Measurements from ENCODE around the gene MINDY4B. TPM values are rescaled to one million over a fixed set of nuclear protein-coding genes. Genes with fewer than 3 reads are reported as not detected.

The MINDY4B gene
- total RNA-seq, 3 donors from 2014 or later (not counting 1 experiment from before 2014, with no cell fraction given) = not detected

DNA sequence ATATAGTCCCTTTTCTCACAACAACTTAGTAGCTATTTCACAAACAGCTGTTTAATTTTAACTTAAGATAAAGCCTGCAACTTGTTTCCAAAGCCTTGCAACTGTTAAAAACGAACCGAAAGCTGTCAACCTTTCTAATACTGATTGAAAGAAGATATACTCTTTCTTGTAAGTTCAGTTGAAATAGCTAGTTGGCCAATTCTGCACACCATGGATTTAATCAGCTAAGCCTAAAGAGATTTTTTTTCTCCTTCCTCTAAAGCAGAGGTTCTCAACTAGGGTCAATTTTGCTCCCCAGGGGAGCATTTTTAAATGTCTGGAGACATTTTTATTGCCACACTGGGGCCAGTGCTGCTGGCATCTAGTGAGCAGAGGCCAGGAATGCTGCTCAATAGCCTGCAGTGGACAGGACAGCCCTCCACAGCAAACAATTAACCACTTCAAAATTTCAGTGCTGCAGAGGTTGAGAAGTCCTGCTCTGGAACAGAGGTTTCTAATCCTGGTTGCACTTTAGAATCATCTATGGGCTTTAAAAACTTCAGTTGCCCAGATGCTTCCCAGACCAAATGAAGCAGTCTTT, 26.2 kb downstream of the MINDY4B start:
- H3K27me3 ChIP-seq (ENCODE audit: control insufficient read depth, insufficient read depth, low read length) = no peaks in the 10 kb centered on the region
- no peak overlapping the region for H3K27ac ChIP-seq (ENCODE audit: low read length)
- H3K4me1 ChIP-seq (ENCODE audit: control insufficient read depth, insufficient read depth, low read length) = no peaks in the 10 kb centered on the region
- H3K4me3 ChIP-seq (ENCODE audit: low read length) = no peak overlapping the region
- H3K9me3 Mint-ChIP-seq = no peaks in the 10 kb centered on the region
- H3K4me1 Mint-ChIP-seq = no peaks in the 10 kb centered on the region
- H3K4me3 Mint-ChIP-seq = no peak overlapping the region
- ATAC-seq (no peak), DNase-seq (no peak)
- intact Hi-C loops (cut with micrococcal nuclease) = no loop called here
- H3K36me3 Mint-ChIP-seq = no peaks in the 10 kb centered on the region
- no peaks in the 10 kb centered on the region for H3K36me3 ChIP-seq (ENCODE audit: control insufficient read depth, insufficient read depth, low read length)
- H3K9me3 ChIP-seq (ENCODE audit: control insufficient read depth, insufficient read depth, low read length) = no peaks in the 10 kb centered on the region
- H3K27ac Mint-ChIP-seq = no peak overlapping the region
- 89% methylated on average over 2 of the region's 2 CpGs for WGBS (ENCODE audit: insufficient coverage)
- TF ChIP-seq, protein P1, sequence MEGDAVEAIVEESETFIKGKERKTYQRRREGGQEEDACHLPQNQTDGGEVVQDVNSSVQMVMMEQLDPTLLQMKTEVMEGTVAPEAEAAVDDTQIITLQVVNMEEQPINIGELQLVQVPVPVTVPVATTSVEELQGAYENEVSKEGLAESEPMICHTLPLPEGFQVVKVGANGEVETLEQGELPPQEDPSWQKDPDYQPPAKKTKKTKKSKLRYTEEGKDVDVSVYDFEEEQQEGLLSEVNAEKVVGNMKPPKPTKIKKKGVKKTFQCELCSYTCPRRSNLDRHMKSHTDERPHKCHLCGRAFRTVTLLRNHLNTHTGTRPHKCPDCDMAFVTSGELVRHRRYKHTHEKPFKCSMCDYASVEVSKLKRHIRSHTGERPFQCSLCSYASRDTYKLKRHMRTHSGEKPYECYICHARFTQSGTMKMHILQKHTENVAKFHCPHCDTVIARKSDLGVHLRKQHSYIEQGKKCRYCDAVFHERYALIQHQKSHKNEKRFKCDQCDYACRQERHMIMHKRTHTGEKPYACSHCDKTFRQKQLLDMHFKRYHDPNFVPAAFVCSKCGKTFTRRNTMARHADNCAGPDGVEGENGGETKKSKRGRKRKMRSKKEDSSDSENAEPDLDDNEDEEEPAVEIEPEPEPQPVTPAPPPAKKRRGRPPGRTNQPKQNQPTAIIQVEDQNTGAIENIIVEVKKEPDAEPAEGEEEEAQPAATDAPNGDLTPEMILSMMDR (IDR thresholded peaks at IDR 0.05) = no peak
- H3K27me3 Mint-ChIP-seq (ENCODE audit: low read depth in 2 of 2) = peaks cover 5 to 22% of the 10 kb centered on the region in 2 donors

- no peak overlapping the region for H3K4me3 Mint-ChIP-seq
- no peaks in the 10 kb centered on the region for H3K9me3 Mint-ChIP-seq
- no peak overlapping the region for H3K4me3 ChIP-seq (ENCODE audit: low read length)
- H3K27ac Mint-ChIP-seq = no peak overlapping the region
- ATAC-seq (no peak), DNase-seq (no peak)
- no peak overlapping the region for H3K27ac ChIP-seq (ENCODE audit: low read length)
- no peaks in the 10 kb centered on the region for H3K4me1 ChIP-seq (ENCODE audit: control insufficient read depth, insufficient read depth, low read length)
- TF ChIP-seq, protein P1 (IDR thresholded peaks at IDR 0.05) = no peak
- no peaks in the 10 kb centered on the region for H3K27me3 ChIP-seq (ENCODE audit: control insufficient read depth, insufficient read depth, low read length)
- no peaks in the 10 kb centered on the region for H3K36me3 Mint-ChIP-seq
- H3K27me3 Mint-ChIP-seq (ENCODE audit: low read depth in 2 of 2) = peaks cover 2 to 14% of the 10 kb centered on the region in 2 donors
- H3K36me3 ChIP-seq (ENCODE audit: control insufficient read depth, insufficient read depth, low read length) = no peaks in the 10 kb centered on the region
- 100% methylated on average over 1 of the region's 1 CpG for WGBS (ENCODE audit: insufficient coverage)
- no peaks in the 10 kb centered on the region for H3K4me1 Mint-ChIP-seq
- no peaks in the 10 kb centered on the region for H3K9me3 ChIP-seq (ENCODE audit: control insufficient read depth, insufficient read depth, low read length)
- intact Hi-C loops (cut with micrococcal nuclease) = no loop called here
Observed at GRCh38 chr3:150878290-150878689, 26.9 kb downstream of the MINDY4B start.

GRCh38 chr3:150877303-150877702, 27.9 kb downstream of the MINDY4B start:
- TF ChIP-seq, protein P1 (IDR thresholded peaks at IDR 0.05) = no peak
- Mint-ChIP-seq H3K27ac (no peak overlapping the region), H3K36me3 (no peaks in the 10 kb centered on the region), H3K4me3 (no peak overlapping the region), H3K4me1 (no peaks in the 10 kb centered on the region), H3K9me3 (no peaks in the 10 kb centered on the region), H3K27me3 (ENCODE audit: low read depth in 2 of 2) (peaks cover 2 to 9% of the 10 kb centered on the region in 2 donors)
- H3K36me3 ChIP-seq (ENCODE audit: control insufficient read depth, insufficient read depth, low read length) = no peaks in the 10 kb centered on the region
- no peak overlapping the region for H3K27ac ChIP-seq (ENCODE audit: low read length)
- DNase-seq = no peak
- H3K27me3 ChIP-seq (ENCODE audit: control insufficient read depth, insufficient read depth, low read length) = no peaks in the 10 kb centered on the region
- no peaks in the 10 kb centered on the region for H3K4me1 ChIP-seq (ENCODE audit: control insufficient read depth, insufficient read depth, low read length)
- 89% methylated on average over 3 of the region's 3 CpGs for WGBS (ENCODE audit: insufficient coverage)
- H3K4me3 ChIP-seq (ENCODE audit: low read length) = no peak overlapping the region
- no peaks in the 10 kb centered on the region for H3K9me3 ChIP-seq (ENCODE audit: control insufficient read depth, insufficient read depth, low read length)
- no peak for ATAC-seq
- intact Hi-C loops (cut with micrococcal nuclease) = no loop called here
